Forelimb muscle (tissue), 1 donor: ENCODE measurements around the gene LIN52. TPM values are rescaled to one million over a fixed set of nuclear protein-coding genes. Genes with fewer than 3 reads are reported as not detected.
A peak's percentile ranks its signal among the peaks of the same experiment; 100 is the strongest.

ENCODE experiments used
- DNase-seq: peaks from one replicate; pipeline ENCODE4 v3.0.0-alpha.2; 2013; ENCODE audit warnings: low read depth
- polyA plus RNA-seq: library from polyadenylated mRNA; unstranded; fragments of 120-200 nt; gene quantifications from one replicate; pipeline ENCODE4 v1.2.1, GENCODE V29; 2013; ENCODE audit not compliant: insufficient read length

LIN52 gene
- polyA plus RNA-seq, 1 donor: 8.8 TPM

GRCh38 chr14:74190927-74191575 is 106.3 kb downstream of the LIN52 start:
- no peak for DNase-seq

DNA sequence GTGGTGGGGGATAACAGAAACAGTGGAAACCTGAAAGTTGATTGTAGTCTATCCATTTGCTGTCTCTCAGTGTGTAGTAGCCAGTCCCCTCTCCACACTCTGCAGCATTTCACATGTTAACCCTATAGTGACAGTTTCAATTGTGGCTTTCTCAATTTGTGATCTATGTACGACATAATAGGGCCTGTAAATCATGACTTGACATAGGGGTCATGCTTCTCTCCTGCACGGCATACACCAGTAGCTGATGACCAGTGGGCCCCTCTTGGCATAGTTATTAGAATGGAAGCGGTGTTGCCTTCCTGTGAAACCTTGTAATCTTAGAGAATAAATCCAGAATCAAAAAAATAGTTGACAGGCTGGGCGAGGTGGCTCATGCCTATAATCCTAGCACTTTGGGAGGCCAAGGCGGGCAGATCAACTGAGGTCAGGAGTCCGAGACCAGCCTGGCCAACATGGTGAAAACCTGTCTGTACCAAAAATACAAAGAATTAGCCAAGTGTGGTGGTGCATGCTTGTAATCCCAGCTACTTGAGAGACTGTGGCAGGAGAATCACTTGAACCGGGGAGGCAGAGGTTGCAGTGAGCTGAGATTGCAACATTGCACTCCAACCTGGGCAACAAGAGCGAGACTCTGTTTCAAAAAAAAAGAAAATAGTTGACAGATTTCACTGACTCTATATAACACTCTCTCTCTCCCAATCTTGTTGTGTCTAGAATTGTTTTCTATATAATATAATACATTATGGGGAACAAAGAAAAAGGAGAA is 109.9 kb downstream of the LIN52 start:
- no peak for DNase-seq

- no peak for DNase-seq
These were observed 110.9 kb downstream of the LIN52 start for GRCh38 chr14:74195623-74196022.

DNA sequence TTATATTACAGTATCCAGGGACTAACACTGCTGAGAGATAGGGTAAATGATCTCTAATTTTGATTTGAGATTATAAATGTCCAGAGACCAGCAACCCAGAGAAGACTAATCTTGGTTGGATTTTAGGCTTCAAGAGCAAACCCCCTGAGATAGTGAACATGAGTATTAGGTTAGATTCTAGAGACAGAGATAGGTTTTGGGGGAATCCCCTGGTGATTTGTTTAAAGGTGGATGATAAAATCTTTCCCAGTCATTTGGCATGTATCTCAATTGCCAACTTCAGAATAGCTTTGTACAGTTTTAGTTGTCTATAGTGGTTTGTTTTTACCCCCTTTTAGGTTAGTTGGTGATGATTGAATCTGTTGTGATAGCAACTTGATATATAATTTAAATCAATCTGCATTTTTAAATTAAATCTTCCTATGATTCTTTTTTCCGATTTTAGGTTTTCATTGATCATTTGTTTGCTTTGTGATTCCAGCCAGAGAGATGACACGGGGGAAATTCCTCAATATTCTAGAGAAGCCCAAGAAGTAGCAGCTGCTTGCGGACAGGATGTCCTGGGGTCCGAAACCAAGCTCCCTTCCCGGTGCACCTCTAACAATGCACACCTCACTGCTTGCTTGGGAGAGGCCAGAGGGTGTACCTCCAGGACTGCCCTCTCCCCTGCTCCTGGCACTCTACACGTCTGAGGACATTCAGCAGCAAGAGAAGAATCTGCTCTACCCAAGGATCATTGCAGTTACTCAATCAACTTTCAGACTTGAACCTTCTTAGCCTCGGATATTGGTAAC is 113.9 kb downstream of the LIN52 start:
- no peak for DNase-seq

DNA sequence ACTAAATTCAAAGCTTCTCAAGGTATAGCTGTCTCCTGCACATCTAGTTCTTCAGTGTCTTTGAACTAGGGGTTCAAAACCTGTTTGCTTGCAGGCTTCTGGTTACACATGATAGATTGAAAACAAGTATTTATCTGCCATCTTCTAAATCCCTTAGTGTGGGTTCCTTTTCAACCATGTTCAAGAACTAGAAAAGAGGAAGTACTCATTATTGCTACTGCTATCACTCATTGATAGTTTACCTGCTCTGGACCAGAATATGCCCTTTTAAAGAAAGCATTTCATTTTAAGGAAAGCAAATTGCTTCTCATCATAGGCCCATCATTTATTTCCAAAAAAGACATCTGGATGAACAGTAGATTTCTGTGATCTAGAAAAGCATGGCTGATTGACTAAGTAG is 117.4 kb downstream of the LIN52 start:
- DNase-seq: no peak

- no peak for DNase-seq
These were observed 118.9 kb downstream of the LIN52 start for GRCh38 chr14:74203639-74204038.

GRCh38 chr14:74204491-74204890 is 119.7 kb downstream of the LIN52 start:
- DNase-seq: no peak

- DNase-seq: no peak
These were observed 121.1 kb downstream of the LIN52 start for GRCh38 chr14:74205882-74206281.

- no peak for DNase-seq
These were observed 123.2 kb downstream of the LIN52 start for GRCh38 chr14:74207943-74208342.

GRCh38 chr14:74208642-74209041 is 123.9 kb downstream of the LIN52 start:
- DNase-seq: no peak

GRCh38 chr14:74211945-74212580 is 127.3 kb downstream of the LIN52 start:
- no peak for DNase-seq

GRCh38 chr14:74213907-74214803 is 129.4 kb downstream of the LIN52 start:
- DNase-seq: no peak

DNA sequence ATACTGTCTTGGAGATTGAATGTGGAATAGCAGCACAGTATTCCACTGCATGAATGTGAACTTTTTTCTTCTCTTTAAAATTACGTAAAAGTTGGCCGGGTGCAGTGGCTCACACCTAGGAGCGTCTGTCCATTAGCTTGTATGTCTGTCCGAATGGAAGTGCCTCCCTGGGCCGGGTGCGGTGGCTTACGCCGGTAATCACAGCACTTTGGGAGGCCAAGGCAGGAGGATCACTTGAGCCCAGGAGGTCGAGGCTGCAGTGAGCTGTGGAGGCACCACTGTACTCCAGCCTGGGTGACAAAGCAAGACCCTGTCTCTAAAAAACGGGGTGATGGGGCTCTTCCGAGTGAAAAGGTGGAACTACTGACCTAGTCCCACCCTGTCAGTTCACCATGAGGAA is 131.9 kb downstream of the LIN52 start:
- DNase-seq: no peak

- DNase-seq: peak; percentile 17
These were observed 133.1 kb downstream of the LIN52 start for GRCh38 chr14:74217672-74218448.

DNA sequence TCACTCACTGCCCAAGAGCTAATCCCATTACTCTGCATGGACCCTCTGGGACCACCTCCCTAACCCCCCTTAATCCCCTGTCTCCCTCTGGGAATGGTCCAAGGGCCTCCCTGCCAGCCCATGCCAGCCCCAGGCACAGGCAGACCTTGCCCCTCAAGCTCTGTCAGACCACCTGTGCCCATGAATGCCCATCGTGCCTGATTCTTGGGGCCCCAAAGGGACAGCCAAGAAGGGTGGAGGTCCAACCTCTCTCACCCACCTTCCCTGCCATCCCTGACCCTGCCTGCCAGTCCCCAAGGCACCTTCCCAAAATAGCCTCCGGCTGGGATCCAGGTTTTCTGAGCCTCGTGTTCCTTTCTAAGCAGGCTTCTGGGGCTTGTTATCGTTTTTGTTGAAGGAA is 133.7 kb downstream of the LIN52 start:
- DNase-seq: no peak

- no peak for DNase-seq
These were observed 134.8 kb downstream of the LIN52 start for GRCh38 chr14:74219277-74220205.

DNA sequence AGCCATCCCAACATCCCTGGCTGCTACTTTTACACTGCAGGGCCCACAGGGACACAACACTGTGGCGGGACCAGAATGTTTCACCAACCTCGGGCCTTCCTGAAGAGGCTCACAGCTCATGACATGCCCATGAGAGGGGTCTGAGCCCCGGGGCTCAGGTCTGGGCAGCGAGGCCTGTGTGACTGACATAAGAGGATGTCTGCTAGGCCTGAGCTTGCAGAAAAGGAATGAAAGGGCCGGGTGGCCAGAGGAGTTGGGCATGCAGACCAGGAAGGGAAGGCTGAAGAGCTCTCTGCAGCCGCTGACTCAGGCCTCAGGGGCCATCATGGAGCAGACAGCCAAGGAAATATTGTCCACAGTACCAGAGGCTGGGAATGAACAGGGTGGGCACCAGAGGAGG is 136.2 kb downstream of the LIN52 start:
- DNase-seq: no peak

DNA sequence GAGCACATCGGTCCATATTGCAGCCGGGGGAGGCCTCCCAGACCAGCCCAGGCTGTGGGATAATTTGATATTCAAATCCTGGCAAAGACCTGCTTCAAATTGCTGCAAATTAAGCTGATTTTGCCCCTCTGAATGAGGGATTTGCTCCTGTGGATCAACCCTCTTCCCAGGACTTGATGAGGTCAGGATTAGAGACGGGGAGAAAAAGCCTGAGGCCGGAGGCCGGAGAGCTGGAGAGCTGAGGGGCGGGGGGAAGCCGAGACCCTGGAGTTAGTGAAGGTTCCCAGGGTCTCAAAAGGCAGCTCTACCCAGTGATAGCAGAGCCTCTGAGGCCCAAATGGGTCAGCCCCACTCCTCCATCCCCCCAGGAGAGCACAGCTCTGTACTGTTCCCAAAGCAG is 137.0 kb downstream of the LIN52 start:
- no peak for DNase-seq

DNA sequence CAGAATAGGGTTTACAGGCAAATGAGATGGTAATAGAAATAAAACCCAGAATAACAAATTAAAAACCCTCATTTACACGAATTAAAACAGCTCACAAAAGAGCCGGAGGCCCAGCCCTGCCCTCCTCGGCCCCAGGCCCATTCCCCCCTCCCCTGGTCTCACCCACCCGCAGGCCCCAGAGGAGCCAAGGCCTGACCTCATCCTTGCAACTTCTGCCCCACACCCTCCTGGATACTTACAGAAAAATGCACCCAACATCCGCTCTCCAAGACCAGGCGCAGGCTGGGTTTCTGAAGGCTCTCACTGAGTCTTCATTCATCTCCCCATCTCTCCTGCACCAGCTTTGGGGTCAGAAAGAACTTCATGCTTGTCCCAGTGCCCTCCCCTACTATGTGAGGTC is 138.3 kb downstream of the LIN52 start:
- no peak for DNase-seq
